NCI-H146 treated with DMSO at 0.1 percent for 48 hours (cell line): Measurements from ENCODE around the gene SLC36A2.
"Not testable (repeated sequence)": the region's sequence is repeated elsewhere in the genome, so short reads cannot be mapped to it uniquely, and the experiment has no call there.

ENCODE experiments used
- DNase-seq: peaks from one replicate; lab custom pipeline; 2025; ENCODE audit not compliant: unreplicated experiment; lab: John Stamatoyannopoulos, UW

The SLC36A2 gene

DNA sequence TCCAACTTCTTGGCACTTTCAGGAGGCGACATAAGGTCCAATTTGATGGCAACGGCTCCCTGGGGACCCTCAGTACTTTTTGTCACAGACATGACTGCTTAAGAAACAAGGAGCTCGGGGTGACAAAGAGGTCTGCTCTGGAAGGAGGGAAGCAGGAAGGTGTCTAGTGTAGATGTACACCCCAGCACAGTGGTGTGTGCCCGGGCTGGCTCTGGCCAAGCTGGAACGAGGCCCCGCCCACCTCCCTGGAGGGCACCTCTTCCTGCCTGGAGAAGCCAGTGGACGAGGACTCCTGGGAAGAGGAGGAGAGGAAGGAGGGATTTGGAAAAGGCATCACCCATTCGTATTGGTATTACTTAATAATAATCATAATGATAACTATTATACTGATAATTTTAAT, at the start of gene SLC36A2:
Gene SLC36A2, minus strand, starts transcription at position 191 of the 400 bp plus-strand sequence. Its CDS starts 99 bp downstream, at position 92.
- DNase-seq = no peak

DNA sequence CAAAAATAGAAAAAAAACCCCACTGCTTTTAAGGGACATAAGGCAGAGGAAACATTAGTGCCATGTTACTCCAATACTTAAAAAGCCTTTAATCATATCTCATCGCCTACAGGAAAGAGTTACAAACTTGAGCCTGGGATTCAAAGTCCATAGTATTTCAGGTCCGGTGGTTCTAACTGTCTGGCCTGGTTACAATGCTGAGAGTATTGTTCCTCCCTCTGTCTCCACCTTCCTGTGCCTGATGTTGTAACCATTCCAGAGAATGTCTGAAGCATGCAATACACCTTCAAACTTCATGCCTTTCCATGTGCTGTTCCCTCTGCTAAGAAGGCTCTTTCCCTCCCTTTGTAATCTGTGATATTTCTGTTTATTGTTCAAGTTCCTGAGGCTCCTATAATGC, 41.6 kb upstream of the SLC36A2 start:
- DNase-seq = no peak

DNA sequence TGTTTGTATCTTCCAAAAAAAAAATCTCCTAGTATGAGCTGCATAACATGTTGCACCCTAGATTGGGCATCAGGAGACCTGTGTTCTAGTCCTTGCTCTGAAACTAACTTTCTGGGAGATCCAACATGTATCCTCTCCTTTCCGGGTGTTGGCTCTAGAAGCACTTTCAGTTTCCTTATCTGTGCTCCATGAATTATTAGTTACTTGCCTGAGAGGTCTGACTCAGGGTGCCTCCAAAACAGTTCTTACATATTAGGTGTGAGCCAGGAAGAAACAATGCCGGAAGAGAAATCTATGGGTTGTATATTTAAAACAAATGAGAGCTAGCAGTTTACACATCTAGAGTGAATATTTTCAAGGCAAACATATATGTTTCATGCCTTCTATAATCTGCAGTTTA, 36.7 kb upstream of the SLC36A2 start:
- DNase-seq = no peak

DNA sequence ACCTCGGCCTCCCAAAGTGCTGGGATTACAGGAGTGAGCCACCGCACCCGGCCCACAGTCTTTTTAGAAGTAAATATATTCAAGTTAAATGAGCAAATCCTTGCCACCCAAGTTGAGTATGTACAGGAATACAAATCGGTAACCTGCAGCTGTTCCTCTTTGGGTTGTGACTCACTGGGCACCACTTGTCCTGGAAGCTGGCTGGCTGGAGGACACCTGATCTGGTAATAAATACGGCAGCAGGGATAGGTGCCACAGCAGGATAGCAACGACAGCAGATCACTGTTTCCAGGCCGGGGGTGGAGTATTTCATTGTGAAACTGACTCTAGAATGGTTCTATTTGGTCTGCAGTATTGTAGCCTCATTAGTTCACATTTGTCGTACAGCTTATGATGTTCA, 35.7 kb upstream of the SLC36A2 start:
- no peak for DNase-seq

DNA sequence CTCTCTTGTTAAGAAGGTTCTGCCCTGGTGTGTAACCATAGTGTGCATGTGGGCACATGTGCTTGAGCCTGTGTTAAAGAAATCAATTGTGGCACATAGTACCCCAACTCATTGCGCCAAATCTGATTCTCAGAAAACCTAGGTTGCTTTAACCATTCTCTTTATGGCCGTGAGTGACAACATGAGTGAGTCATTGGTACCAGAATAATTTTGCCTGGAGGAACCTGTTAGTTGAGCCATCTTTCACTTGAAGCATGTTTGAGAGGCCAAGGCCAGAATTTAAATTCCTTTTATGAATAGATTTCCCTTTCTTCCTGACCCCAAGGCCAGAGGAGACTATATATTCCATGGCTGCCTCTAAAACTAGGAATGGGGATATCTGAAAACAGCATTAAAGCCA, 35.2 kb upstream of the SLC36A2 start:
- DNase-seq = no peak

DNA sequence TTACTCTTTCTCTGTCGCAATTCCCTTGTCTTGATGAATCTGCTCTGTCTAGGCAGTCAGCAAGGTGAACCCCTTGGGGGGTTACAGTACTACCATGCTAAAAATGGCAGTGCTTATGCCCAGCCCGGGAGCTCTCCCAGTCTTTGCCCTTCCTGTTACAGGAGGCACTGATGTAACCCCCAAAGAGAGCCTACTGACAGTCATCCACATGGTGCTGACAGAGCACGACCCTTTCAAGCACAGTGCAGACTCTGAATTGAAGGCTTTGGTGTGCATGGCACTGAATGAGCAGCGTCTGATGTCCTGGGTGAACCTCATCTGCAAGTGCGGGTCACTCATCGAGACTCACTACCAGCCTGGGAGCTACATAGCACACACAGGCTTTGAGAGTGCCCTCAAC, 34.5 kb upstream of the SLC36A2 start:
- no peak for DNase-seq

DNA sequence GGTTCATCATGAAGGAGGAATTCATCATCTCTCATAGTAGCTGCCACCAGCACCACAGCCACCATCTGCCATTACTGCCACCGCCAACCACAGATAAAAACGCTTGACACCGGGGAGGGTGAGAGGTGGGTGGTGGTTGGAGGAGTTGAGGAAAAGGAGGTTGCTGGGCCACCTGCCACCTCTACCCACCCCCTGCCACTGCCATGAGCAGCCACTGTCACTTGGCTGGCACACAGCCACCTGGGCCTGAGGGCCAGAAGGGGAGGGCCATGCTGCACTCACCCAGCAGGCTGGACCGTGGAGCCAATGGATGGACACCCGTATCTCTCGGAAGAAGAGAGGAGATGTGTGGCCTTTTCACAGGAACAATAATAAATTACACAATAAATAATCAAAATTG, 31.3 kb upstream of the SLC36A2 start:
- no peak for DNase-seq

DNA sequence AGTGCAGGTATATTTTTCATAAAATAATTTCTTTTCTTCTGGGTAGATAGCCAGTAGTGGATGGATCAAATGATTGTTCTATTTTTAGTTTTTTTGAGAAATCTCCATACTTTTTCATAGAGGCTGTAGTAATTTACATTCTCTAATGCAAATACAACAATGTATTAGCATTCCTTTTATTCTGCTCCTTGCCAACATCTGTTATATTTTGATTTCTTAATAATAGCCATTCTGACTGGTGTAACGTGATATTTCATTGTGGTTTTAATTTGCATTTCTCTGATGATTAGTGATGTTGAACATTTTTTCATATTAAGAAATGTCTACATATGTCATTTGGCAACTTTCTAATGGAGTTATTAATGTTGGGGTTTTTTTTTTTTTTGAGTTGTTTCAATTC, 27.2 kb upstream of the SLC36A2 start:
- DNase-seq = no peak

DNA sequence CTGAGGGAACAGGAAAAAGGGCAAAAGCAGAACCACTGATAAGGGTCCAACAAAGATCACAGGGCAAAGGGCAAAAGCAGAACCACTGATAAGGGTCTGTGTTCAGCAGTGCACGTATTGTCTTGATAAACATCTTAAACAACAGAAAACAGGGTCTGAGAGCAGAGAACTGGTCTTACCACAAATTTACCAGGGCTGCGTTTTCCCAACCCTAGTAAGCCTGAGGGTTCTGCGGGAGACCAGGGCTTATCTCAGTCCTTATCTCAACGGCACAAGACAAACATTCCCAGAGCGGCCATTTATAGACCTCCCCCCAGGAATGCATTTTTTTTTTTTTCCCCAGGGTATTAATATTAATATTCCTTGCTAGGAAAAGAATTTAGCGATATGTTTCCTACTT, 19.7 kb upstream of the SLC36A2 start:
- DNase-seq = not testable (repeated sequence)

DNA sequence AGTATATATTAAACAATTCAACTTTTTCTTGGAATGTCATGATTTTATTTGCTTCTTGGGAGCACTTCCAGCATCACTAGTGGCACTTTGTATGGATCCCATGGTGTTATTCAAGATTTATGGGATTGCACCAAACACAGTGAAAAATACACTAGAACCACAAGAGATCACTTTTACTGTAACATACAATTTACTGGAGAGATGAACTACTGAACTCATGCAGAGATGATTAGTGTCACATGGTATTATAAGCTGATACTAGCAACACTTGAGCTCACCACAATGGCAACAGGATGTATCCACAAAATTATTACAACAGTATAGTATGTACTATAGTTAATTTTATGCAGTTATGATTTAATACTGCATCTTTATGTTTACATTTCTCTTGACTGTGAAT, 16.3 kb upstream of the SLC36A2 start:
- no peak for DNase-seq

DNA sequence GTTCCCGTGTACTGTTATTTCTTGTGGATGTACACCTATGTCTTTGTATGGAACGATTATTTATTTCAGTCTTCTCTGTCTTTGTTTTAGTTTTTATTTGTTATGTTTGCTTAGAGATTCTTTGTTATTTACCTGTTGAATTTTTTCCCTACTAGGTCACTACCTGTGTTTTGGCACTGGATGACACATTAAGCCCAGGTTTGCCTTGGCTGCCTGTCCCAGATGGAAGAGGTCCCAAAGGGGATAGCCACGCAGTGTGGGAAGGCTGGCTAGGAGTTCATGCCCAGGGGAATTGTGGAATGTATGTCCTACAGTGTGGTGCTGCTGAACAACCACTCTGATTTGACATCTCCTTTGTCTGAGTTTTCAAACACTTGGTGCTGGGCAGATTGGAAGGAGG, 15.6 kb upstream of the SLC36A2 start:
- DNase-seq = no peak

DNA sequence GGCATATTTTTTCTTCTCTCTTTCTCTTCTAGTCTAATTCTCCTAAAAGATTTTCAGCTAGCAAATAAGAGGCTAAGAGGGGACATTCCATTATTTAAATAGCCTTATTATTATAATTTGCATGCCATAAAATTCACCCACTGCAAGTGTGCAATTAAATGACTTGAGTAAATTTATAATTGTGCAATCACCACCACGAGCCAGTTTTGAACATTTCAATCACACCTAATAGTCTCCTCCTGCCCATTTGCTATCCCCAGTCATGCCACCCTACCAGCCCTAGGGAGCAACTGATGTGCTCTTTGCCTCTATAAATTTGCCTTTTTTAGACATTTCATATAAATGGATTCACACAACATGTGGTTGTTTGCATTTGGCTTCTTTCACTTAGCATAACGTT, 12.0 kb upstream of the SLC36A2 start:
- no peak for DNase-seq

DNA sequence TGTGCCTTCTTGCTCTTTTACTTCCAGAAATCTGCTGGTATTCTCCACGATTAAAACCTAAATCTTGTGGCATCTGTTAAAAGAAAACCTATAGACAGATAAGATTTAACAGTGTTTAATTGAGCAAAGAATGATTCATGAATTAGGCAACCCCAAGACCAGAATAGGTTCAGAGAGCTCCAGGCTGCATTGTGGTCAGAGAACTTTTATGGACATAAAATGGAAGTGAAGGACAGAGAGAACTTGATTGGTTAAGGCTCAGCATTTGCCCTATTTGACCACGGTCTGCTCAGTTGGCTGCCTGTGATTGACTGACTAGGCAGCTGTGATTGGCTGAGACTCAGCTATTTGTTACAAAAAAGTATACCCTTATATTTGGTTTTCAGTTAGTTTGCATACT, 10.4 kb upstream of the SLC36A2 start:
- DNase-seq = no peak

DNA sequence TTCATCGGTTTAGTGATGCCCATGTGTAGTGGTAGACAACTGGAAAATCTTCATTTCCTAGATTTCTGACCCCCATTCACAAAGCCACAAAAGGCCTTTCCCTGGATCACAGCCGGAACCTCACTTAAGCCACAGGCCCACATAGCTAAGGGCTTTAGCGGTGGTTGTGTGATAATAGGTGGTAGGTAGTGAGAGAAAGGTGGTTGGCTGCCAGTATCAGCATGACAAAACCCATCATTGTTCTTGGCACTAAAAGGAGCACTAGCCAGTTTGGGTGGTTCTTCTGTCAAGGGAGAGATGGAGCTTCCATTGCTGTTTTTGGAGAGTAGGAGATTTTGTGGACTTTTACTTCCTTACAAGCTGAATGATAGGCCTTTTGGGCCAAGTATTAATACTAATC, 9.7 kb upstream of the SLC36A2 start:
- no peak for DNase-seq

DNA sequence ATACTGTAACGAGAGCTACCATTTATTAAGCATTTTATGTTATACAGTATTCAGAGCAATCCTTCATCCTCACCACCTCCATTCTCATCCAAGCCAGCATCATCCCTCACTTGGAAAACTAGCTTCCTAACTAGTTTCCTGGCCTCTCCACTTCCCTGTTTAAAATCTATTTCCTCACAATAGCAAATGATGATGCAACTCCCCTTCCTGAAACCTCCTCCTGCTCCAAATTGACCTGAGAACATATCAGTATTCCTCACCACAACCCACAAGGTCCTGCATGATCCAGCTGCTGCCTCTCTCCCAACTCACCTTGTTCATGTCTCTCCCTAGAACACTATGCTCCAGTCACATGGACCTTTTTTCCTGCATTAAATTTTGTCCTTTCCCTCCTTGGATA, 4.3 kb upstream of the SLC36A2 start:
- DNase-seq = no peak

DNA sequence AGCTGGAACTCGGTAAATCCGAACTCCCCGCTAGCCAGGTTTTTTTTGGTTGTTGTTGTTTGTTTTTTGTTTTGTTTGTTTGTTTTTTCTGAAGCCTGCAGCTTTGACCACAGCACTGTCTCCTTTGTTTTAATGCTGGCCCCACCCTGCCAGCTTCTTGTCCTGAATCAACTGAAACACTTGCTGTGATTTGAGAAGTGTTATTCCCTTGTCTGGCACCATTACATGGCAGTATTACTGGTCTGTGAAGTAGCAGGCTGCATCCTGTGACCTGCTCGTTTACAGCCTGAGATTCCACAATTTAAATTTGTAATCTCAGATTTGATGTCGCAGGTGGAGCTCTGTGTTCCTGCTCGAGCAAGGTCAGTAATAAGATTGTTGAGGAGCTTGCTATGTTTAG, 1.4 kb upstream of the SLC36A2 start:
- DNase-seq = no peak

DNA sequence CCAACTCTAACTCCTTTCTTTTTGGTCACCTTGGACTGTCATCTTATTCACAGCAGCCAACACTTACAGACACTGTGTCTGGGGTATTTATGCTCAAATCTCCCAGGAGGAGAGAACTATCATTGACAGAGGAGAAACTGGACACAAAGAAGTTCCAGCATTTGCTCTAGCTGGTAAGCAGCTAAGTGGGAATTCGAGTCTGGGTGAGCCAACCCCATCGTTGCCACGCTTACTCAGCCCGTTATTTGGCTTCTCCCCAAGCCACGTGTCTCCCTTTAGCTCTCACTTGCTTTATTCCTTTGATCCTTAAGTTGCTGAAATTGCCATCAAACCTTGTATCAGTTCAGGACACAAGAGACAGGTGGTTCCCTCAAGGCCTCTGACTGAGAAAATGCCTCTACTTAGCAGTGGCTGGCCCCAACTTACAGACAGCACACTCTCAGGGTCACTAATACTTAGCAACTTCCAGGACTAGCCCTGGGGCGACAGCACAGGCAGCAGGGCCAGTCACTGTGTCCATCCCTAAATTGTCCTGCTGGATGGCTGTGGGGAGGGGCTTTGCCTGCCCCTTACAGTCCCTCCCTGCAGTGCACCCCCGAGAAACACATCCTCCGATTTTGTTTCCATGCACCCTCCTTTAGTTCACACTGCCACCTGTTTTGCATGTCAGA, 1.4 kb downstream of the SLC36A2 start:
- DNase-seq = no peak

DNA sequence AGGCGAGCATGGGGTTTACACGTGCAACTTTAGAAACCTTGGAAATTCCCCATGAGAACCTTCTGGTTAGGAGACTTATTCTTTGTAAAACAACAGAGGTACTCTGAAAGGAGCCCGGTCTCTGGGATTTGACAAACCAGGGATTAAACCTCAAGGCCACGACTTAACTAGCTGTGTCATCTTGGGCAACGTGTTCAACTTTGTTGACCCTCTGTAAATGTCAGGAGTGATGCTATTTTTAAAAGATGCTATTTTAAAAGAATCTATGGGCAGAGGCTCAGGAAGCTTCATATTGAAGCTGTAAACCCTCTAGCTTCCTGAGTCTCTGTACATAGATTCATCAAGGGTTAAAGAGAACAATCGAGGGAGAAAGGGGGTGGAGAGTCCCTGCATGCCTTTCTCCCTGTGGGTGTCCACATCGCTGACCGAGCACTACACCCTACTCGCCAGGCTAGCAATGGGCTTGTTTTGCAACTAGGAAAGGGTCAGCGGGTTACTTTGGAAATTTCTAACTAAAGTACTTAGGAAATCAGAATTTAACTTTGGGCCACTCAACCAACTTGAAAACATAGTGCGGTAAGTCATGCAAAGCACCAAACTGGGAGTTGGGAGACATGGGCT, 2.1 kb downstream of the SLC36A2 start:
- DNase-seq = no peak

DNA sequence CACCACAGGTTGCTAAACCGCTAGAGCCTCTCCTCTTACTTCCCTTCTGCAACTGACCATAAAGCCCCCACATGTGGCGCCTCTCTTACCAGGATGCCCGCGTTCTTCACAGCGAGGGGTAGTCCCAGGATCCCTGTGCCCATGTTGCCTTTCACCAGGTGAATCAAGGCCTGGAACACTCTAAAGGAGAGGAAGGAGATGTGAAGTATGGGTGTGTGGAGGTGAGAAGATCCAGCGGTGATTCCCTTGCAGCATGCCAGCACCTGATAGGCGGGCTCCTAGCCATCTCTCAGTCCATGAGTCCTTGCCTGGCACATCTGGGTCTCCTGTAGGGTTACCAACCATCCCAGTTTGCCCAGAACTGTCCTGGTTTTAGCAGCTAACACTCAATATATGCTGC, 3.3 kb downstream of the SLC36A2 start:
- no peak for DNase-seq

DNA sequence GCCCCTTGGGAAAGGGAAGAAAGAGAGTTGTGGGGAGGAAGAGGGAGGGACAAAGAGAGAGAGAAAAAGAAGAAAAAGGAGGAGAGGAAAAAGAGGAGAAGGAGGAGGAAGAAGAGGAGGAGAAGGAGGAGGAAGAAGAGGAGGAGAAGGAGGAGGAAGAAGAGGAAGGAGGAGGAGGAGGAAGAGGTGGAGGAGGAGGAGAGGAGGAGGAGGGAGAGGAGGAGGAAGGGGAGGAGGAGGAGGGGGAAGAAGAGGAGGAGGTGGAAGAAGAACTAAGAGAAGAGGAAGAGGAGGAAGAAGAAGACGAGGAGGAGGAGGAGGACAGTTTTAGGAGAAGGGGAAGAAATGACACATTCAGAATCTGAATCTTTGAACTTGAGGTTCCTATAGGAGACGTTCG, 7.4 kb downstream of the SLC36A2 start:
- DNase-seq = no peak

DNA sequence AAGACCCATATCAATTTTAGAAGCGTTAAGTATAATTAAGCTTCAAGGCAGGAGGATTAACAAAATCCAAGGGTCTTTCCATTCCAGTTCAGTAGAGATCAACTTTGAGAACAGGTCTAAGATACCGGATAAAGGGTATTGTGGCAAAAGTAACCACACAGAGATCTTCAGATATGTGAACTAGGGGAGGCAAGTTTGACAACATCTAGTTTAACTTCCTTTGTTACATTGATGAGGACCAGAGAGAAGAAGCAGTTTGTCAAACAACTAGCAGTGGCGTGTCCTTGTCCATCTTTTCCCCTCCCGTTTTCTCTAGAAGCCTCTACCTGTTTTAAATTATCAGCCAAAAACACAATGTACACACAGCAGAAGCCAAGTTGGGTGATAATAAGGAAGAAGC, 8.6 kb downstream of the SLC36A2 start:
- no peak for DNase-seq

DNA sequence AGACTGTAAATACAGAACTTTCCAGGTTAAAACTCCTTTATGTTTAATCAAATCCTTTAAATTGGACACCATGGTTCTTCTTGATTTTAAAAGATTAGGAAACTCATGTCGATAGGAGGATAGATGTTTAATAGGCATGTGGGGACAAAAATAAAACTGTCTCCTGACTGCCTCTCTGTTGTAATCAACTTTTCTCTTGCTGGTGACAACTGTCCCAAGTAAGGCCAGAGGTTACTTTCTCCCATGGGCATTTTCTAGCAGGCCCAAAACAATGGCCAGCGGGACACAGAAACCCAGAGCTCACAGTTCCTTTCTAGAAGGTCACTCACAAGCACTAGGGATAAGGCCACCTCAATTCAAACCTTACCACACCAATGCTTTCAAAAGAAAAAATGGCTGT, 14.5 kb downstream of the SLC36A2 start:
- no peak for DNase-seq

DNA sequence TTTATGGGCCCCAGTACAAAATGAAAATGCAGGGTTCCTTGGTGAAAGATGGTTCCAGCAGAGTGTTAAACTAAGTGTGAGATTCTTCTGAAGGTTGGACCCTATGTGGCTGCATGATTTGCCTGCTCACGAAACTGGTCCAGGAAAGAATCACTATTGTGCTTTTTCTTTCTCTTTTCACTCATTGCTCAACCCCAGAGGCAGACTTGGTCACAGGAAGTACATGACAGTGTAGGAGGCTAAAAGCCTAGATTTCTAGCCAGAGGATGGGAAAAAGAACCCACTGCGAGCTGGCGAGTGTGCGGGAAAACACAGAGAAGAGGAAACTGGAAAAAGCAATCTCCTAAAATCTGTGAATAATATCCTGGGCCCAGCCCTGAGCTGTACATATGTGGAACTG, 18.6 kb downstream of the SLC36A2 start:
- no peak for DNase-seq
